RWPE1 (cell line): ENCODE measurements around the gene LPCAT3.

ENCODE experiments used
- CTCF ChIA-PET: fragments of 350-600 bp; sonication (Branson Sonifier 250); formaldehyde crosslinking; extraction: SDS; loops from one replicate; lab custom pipeline; 2021; lab: Yijun Ruan, JAX
- POLR2A ChIA-PET: fragments of 400-600 bp; formaldehyde crosslinking; extraction: SDS; loops from one replicate; lab custom pipeline; 2020; ENCODE audit warnings: antibody characterized with exemption; ENCODE audit not compliant: low non-redundant PET; lab: Yijun Ruan, JAX
- DNase-seq: peaks from one replicate; pipeline ENCODE4 v3.0.0; 2012; ENCODE audit warnings: low spot score
- H3K27ac ChIP-seq: fragments of 450-650 bp; 2 replicates; pipeline ENCODE4 v1.5.1; 2017
- CTCF ChIP-seq: fragments of 450-650 bp; conservative IDR thresholded peaks from 2 replicates; pipeline ENCODE4 v1.5.1; 2017; ENCODE audit warnings: low read depth, mild to moderate bottlenecking

Gene LPCAT3

GRCh38 chr12:7005311-7005710 lies 13.0 kb downstream of the LPCAT3 start:
- TF ChIP-seq CTCF, result no peak
- no peak for DNase-seq
- CTCF ChIA-PET, result interaction anchor here (0.6 to 0.9 kb wide), 2 partner anchors 11 to 24 kb away, joined by 3 read pairs; no protein-coding TSS in a partner anchor
- POLR2A ChIA-PET, result no interaction called here
- H3K27ac ChIP-seq, result no peak overlapping the region

- ChIA-PET CTCF (interaction anchor here (0.6 kb wide), 1 partner anchor 25 kb away, joined by 3 read pairs; no protein-coding TSS in a partner anchor), POLR2A (no interaction called here)
- TF ChIP-seq CTCF, result no peak
Measured at GRCh38 chr12:7004840-7005239, 13.4 kb downstream of the LPCAT3 start.

GRCh38 chr12:7004287-7004803 lies 13.9 kb downstream of the LPCAT3 start:
- TF ChIP-seq CTCF, result no peak
- CTCF ChIA-PET, result no interaction called here
- POLR2A ChIA-PET, result no interaction called here

More at GRCh38 chr12:7004840-7005239, 13.4 kb downstream of the LPCAT3 start:
- no peak for DNase-seq
- H3K27ac ChIP-seq, result no peak overlapping the region

GRCh38 chr12:7001921-7002591 lies 16.2 kb downstream of the LPCAT3 start:
- DNase-seq, result no peak
- ChIA-PET CTCF (interaction anchor here (0.6 kb wide), 1 partner anchor 249 kb away, joined by 4 read pairs; the partner anchor contains the start of gene MLF2), POLR2A (no interaction called here)
- no peak overlapping the region for H3K27ac ChIP-seq
- no peak for TF ChIP-seq CTCF

More at GRCh38 chr12:7004287-7004803, 13.9 kb downstream of the LPCAT3 start:
- no peak for DNase-seq
- no peak overlapping the region for H3K27ac ChIP-seq

- POLR2A ChIA-PET, result interaction anchor here (0.5 kb wide), 1 partner anchor 108 kb away, joined by 3 read pairs; no protein-coding TSS in a partner anchor
- H3K27ac ChIP-seq, result no peak overlapping the region
- CTCF ChIA-PET, result interaction anchor here (1.0 to 1.1 kb wide), 2 partner anchors 19 to 25 kb away, joined by 4 to 8 read pairs; partner anchors contain the start of gene LPCAT3
- DNase-seq, result peak; percentile 19
- no peak for TF ChIP-seq CTCF
Measured at GRCh38 chr12:6998715-6999451, 19.4 kb downstream of the LPCAT3 start.

- DNase-seq, result no peak
- no peak for TF ChIP-seq CTCF
- H3K27ac ChIP-seq, result no peak overlapping the region
- ChIA-PET CTCF (no interaction called here), POLR2A (no interaction called here)
Measured at GRCh38 chr12:6996040-6996441, 22.2 kb downstream of the LPCAT3 start.
